Endothelial cell (in vitro differentiated cells): ENCODE measurements around the gene ZFP64. TPM values are rescaled to one million over a fixed set of nuclear protein-coding genes. Genes with fewer than 3 reads are reported as not detected.
"Not testable (repeated sequence)": the region's sequence is repeated elsewhere in the genome, so short reads cannot be mapped to it uniquely, and the experiment has no call there.

Experiments used
- DNase-seq: peaks from one replicate; pipeline ENCODE4 v3.0.0; 2021; ENCODE audit warnings: low spot score
- H3K27ac Mint-ChIP-seq: one replicate; pipeline ENCODE4 v1.8.0; 2021; ENCODE audit warnings: mixed read lengths, inconsistent platforms; ENCODE audit not compliant: unreplicated experiment
- H3K27me3 Mint-ChIP-seq: one replicate; pipeline ENCODE4 v1.8.0; 2021; ENCODE audit warnings: mild to moderate bottlenecking, moderate library complexity, mixed read lengths, inconsistent platforms; ENCODE audit not compliant: unreplicated experiment
- H3K36me3 Mint-ChIP-seq: one replicate; pipeline ENCODE4 v1.8.0; 2021; ENCODE audit warnings: mild to moderate bottlenecking, low read depth, mixed read lengths, inconsistent platforms; ENCODE audit not compliant: unreplicated experiment
- H3K4me1 Mint-ChIP-seq: one replicate; pipeline ENCODE4 v1.8.0; 2021; ENCODE audit warnings: mild to moderate bottlenecking, mixed read lengths, inconsistent platforms; ENCODE audit not compliant: unreplicated experiment
- H3K4me3 Mint-ChIP-seq: one replicate; pipeline ENCODE4 v1.8.0; 2021; ENCODE audit warnings: mild to moderate bottlenecking, mixed read lengths, inconsistent platforms; ENCODE audit not compliant: unreplicated experiment
- H3K9me3 Mint-ChIP-seq: one replicate; pipeline ENCODE4 v1.8.0; 2021; ENCODE audit warnings: mixed read lengths, inconsistent platforms; ENCODE audit not compliant: unreplicated experiment
- CTCF ChIP-seq: fragments of 200-600 bp; sonication (generic); IDR thresholded peaks from one replicate; pipeline ENCODE4 v1.5.0; 2021; ENCODE audit warnings: antibody characterized with exemption; ENCODE audit not compliant: unreplicated experiment
- total RNA-seq: library from RNA; stranded (reverse); fragmentation: NEBNext Ultra II Directional; extraction: Animal tissue kit (Norgen Biotek cat#: 25700); gene quantifications from one replicate; pipeline ENCODE4 v1.2.1, GENCODE V29; 2021; ENCODE audit not compliant: unreplicated experiment

Gene ZFP64
- total RNA-seq, 1 donor from 2014 or later = 26.3 TPM

- Mint-ChIP-seq H3K4me1 (peaks cover 7% of the 10 kb centered on the region), H3K36me3 (no peaks in the 10 kb centered on the region), H3K27ac (no peak overlapping the region), H3K27me3 (peaks cover 2% of the 10 kb centered on the region), H3K9me3 (no peaks in the 10 kb centered on the region), H3K4me3 (no peak overlapping the region)
- DNase-seq = no peak
- no peak for TF ChIP-seq CTCF
Observed at GRCh38 chr20:52193133-52193532, 1.6 kb upstream of the ZFP64 start.

GRCh38 chr20:52192719-52193007, 1.1 kb upstream of the ZFP64 start:
- H3K27ac Mint-ChIP-seq, H3K27me3 Mint-ChIP-seq, H3K9me3 Mint-ChIP-seq, DNase-seq, H3K36me3 Mint-ChIP-seq, H3K4me1 Mint-ChIP-seq: not testable (repeated sequence)
- H3K4me3 Mint-ChIP-seq = peak overlapping the region; percentile 97

GRCh38 chr20:52191916-52192718, 538 bp upstream of the ZFP64 start:
- peak; percentile 4 for TF ChIP-seq CTCF
- Mint-ChIP-seq H3K9me3 (no peaks in the 10 kb centered on the region), H3K27ac (peak overlapping the region; percentile 67), H3K36me3 (no peaks in the 10 kb centered on the region), H3K4me1 (peaks cover 7% of the 10 kb centered on the region), H3K4me3 (peak overlapping the region; percentile 97), H3K27me3 (peaks cover 2% of the 10 kb centered on the region)
- DNase-seq = peak; percentile 44

GRCh38 chr20:52190437-52191131, 995 bp downstream of the ZFP64 start:
- no peaks in the 10 kb centered on the region for H3K9me3 Mint-ChIP-seq
- DNase-seq = peak; percentile 31
- peaks cover 2% of the 10 kb centered on the region for H3K27me3 Mint-ChIP-seq

GRCh38 chr20:52181766-52182165, 9.8 kb downstream of the ZFP64 start:
- no peaks in the 10 kb centered on the region for H3K9me3 Mint-ChIP-seq
- peaks cover 2% of the 10 kb centered on the region for H3K27me3 Mint-ChIP-seq
- H3K27ac Mint-ChIP-seq = no peak overlapping the region
- DNase-seq = no peak
- H3K4me1 Mint-ChIP-seq = no peaks in the 10 kb centered on the region
- no peak overlapping the region for H3K4me3 Mint-ChIP-seq
- TF ChIP-seq CTCF = no peak
- H3K36me3 Mint-ChIP-seq = peaks cover 10% of the 10 kb centered on the region

More at GRCh38 chr20:52190437-52191131, 995 bp downstream of the ZFP64 start:
- TF ChIP-seq CTCF = no peak
- H3K4me3 Mint-ChIP-seq = peak overlapping the region; percentile 93
- no peaks in the 10 kb centered on the region for H3K36me3 Mint-ChIP-seq
- peaks cover 7% of the 10 kb centered on the region for H3K4me1 Mint-ChIP-seq
- peak overlapping the region; percentile 74 for H3K27ac Mint-ChIP-seq
